Fibroblast of pulmonary artery (primary cell): ENCODE data around the gene ZNF593OS.

Source experiments
- DNase-seq: peaks from one replicate; pipeline ENCODE4 v3.0.0-alpha.2; 2010; ENCODE audit warnings: low read depth
- H3K4me3 ChIP-seq: replicated peaks from 2 replicates; pipeline ENCODE4 v1.5.1; 2011; ENCODE audit warnings: low read depth, mild to moderate bottlenecking, control low read depth, low read length, moderate library complexity
- TF ChIP-seq, protein P1 (sequence below): IDR thresholded peaks from 2 replicates; pipeline ENCODE4 v1.5.1; 2011; ENCODE audit warnings: mild to moderate bottlenecking, control low read depth, low read length, inconsistent platforms; ENCODE audit errors: missing control alignments

Gene ZNF593OS

GRCh38 chr1:26125382-26125781 is 46.2 kb downstream of the ZNF593OS start:
- TF ChIP-seq, protein P1, sequence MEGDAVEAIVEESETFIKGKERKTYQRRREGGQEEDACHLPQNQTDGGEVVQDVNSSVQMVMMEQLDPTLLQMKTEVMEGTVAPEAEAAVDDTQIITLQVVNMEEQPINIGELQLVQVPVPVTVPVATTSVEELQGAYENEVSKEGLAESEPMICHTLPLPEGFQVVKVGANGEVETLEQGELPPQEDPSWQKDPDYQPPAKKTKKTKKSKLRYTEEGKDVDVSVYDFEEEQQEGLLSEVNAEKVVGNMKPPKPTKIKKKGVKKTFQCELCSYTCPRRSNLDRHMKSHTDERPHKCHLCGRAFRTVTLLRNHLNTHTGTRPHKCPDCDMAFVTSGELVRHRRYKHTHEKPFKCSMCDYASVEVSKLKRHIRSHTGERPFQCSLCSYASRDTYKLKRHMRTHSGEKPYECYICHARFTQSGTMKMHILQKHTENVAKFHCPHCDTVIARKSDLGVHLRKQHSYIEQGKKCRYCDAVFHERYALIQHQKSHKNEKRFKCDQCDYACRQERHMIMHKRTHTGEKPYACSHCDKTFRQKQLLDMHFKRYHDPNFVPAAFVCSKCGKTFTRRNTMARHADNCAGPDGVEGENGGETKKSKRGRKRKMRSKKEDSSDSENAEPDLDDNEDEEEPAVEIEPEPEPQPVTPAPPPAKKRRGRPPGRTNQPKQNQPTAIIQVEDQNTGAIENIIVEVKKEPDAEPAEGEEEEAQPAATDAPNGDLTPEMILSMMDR: no peak
- DNase-seq: no peak
- no peak overlapping the region for H3K4me3 ChIP-seq

- DNase-seq: no peak
- TF ChIP-seq, protein P1: no peak
- no peak overlapping the region for H3K4me3 ChIP-seq
These were observed 47.0 kb downstream of the ZNF593OS start for GRCh38 chr1:26124418-26125331.

GRCh38 chr1:26122988-26123973 is 48.4 kb downstream of the ZNF593OS start:
- no peak for DNase-seq
- H3K4me3 ChIP-seq: no peak overlapping the region
- TF ChIP-seq, protein P1: no peak

GRCh38 chr1:26121854-26122773 is 49.5 kb downstream of the ZNF593OS start:
- no peak overlapping the region for H3K4me3 ChIP-seq
- TF ChIP-seq, protein P1: no peak
- no peak for DNase-seq

GRCh38 chr1:26119892-26120608 is 51.6 kb downstream of the ZNF593OS start:
- TF ChIP-seq, protein P1: no peak
- DNase-seq: no peak
- no peak overlapping the region for H3K4me3 ChIP-seq
